Keratinocyte (primary cell): ENCODE measurements around the gene SUGCT. TPM values are rescaled to one million over a fixed set of nuclear protein-coding genes. Genes with fewer than 3 reads are reported as not detected.

Experiments
- DNase-seq: peaks from one replicate; pipeline ENCODE4 v3.0.0-alpha.2; 2011; ENCODE audit warnings: low read depth, missing footprints, low spot score
- FAIRE-seq: peaks from 2 replicates; lab custom pipeline; 2011; peaks lifted over from hg19 to GRCh38; lab: Jason Lieb, UNC
- H2AFZ ChIP-seq: 2 replicates; pipeline ENCODE4 v1.6.0; 2012; ENCODE audit warnings: low read length, control low read depth, inconsistent platforms; ENCODE audit not compliant: control insufficient read depth
- H3K27ac ChIP-seq: 2 replicates; pipeline ENCODE4 v1.5.1; 2011; ENCODE audit warnings: low read length; ENCODE audit not compliant: control insufficient read depth, insufficient read depth
- H3K27me3 ChIP-seq: 3 replicates; pipeline ENCODE4 v1.6.0; 2011; ENCODE audit warnings: low read length; ENCODE audit not compliant: control insufficient read depth, insufficient read depth; ENCODE audit errors: extremely low read depth
- H3K36me3 ChIP-seq, 2 experiments: 2 replicates in 1 of 2; 3 replicates in 1 of 2; pipeline ENCODE4 v1.5.1; 2011; ENCODE audit warnings: low read length in 2 of 2, mild to moderate bottlenecking in 1 of 2; ENCODE audit not compliant: control insufficient read depth in 2 of 2, insufficient read depth in 2 of 2; ENCODE audit errors: extremely low read depth in 1 of 2
- H3K4me1 ChIP-seq: 3 replicates; pipeline ENCODE4 v1.5.1; 2011; ENCODE audit warnings: low read length; ENCODE audit not compliant: control insufficient read depth, insufficient read depth; ENCODE audit errors: extremely low read depth
- H3K4me2 ChIP-seq: 3 replicates; pipeline ENCODE4 v1.6.0; 2011; ENCODE audit warnings: low read depth, low read length; ENCODE audit not compliant: control insufficient read depth, insufficient read depth; ENCODE audit errors: extremely low read depth
- H3K4me3 ChIP-seq, 3 experiments: fragments of 200-600 bp in 1 of 3; sonication (generic) in 1 of 3; 2 replicates in 2 of 3; 3 replicates in 1 of 3; pipeline ENCODE4 v1.5.1; 2011 to 2016; ENCODE audit warnings: low read length in 3 of 3, mild to moderate bottlenecking in 3 of 3, control low read depth in 2 of 3, inconsistent platforms in 1 of 3, low read depth in 1 of 3, mixed read lengths in 1 of 3, mixed run types in 1 of 3, moderate library complexity in 1 of 3; ENCODE audit not compliant: control insufficient read depth in 2 of 3, insufficient read depth in 2 of 3; ENCODE audit errors: extremely low read depth in 1 of 3
- H3K79me2 ChIP-seq: 2 replicates; pipeline ENCODE4 v1.6.0; 2012; ENCODE audit warnings: low read length; ENCODE audit not compliant: control insufficient read depth, insufficient read depth
- H3K9ac ChIP-seq: 3 replicates; pipeline ENCODE4 v1.6.0; 2011; ENCODE audit warnings: low read length; ENCODE audit not compliant: control insufficient read depth, insufficient read depth; ENCODE audit errors: extremely low read depth
- H3K9me1 ChIP-seq: 3 replicates; pipeline ENCODE4 v1.6.0; 2011; ENCODE audit warnings: low read length; ENCODE audit not compliant: control insufficient read depth, insufficient read depth; ENCODE audit errors: extremely low read depth
- H3K9me3 ChIP-seq: 2 replicates; pipeline ENCODE4 v1.5.1; 2012; ENCODE audit warnings: low read depth, low read length; ENCODE audit not compliant: control insufficient read depth
- H4K20me1 ChIP-seq: 3 replicates; pipeline ENCODE4 v1.6.0; 2011; ENCODE audit warnings: low read length; ENCODE audit not compliant: control insufficient read depth, insufficient read depth; ENCODE audit errors: extremely low read depth
- EZH2 ChIP-seq: IDR thresholded peaks from one replicate; pipeline ENCODE4 v1.6.1; 2012; ENCODE audit warnings: inconsistent platforms, mild to moderate bottlenecking, low read length, moderate library complexity
- dilution Hi-C: fragments of 300-500 bp; cut with MboI; formaldehyde crosslinking; loops from one replicate; pipeline ENCODE4 v1.7.0; 2020; ENCODE audit warnings: low sequenced_read_pairs; ENCODE audit not compliant: extremely low pct_ligation_motif_present
- polyA plus RNA-seq, 5 experiments: library from polyadenylated mRNA; depleted of rRNA in 3 of 5; stranded (reverse) in 3 of 5; stranded (forward) in 1 of 5; unstranded in 1 of 5; fragments of >200 nt; gene quantifications; 1 replicate in 1 of 5; 2 replicates in 3 of 5; 3 replicates in 1 of 5; pipeline versions ENCODE4 v1.2.1 to v1.2.3, GENCODE V29; 2011 to 2012; ENCODE audit warnings: missing spikeins in 2 of 5, low read depth in 1 of 5, low replicate concordance in 1 of 5
- TF ChIP-seq, protein P1 (sequence below), 3 experiments: IDR thresholded peaks in 1 of 3; conservative IDR thresholded peaks in 1 of 3; optimal IDR thresholded peaks in 1 of 3; 2 replicates in 2 of 3; 3 replicates in 1 of 3; pipeline versions ENCODE3 to v1.5.1; 2011; ENCODE audit warnings: low read length in 3 of 3, mild to moderate bottlenecking in 3 of 3, moderate library complexity in 2 of 3, control low read depth in 1 of 3, inconsistent platforms in 1 of 3; ENCODE audit not compliant: insufficient read depth in 2 of 3; ENCODE audit errors: extremely low read depth in 1 of 3

SUGCT gene
- polyA plus RNA-seq, 1 donor (not counting 4 experiments of a cell fraction or from before 2014, with no cell fraction given): 134 TPM

GRCh38 chr7:40610461-40610860 is 475.7 kb downstream of the SUGCT start:
- Histone ChIP-seq H3K9me3 (no peaks in the 10 kb centered on the region), H3K9ac (no peak overlapping the region), H3K4me1 (no peaks in the 10 kb centered on the region), H3K79me2 (no peaks in the 10 kb centered on the region), H3K9me1 (no peaks in the 10 kb centered on the region), H4K20me1 (no peaks in the 10 kb centered on the region), H3K36me3 (no peaks in the 10 kb centered on the region), H3K27ac (no peak overlapping the region), H3K27me3 (no peaks in the 10 kb centered on the region), H3K4me3 (no peak overlapping the region), H2AFZ (no peak overlapping the region), H3K4me2 (no peak overlapping the region)
- dilution Hi-C loops: no loop called here
- FAIRE-seq (no peak), DNase-seq (no peak)
- TF ChIP-seq, protein P1, sequence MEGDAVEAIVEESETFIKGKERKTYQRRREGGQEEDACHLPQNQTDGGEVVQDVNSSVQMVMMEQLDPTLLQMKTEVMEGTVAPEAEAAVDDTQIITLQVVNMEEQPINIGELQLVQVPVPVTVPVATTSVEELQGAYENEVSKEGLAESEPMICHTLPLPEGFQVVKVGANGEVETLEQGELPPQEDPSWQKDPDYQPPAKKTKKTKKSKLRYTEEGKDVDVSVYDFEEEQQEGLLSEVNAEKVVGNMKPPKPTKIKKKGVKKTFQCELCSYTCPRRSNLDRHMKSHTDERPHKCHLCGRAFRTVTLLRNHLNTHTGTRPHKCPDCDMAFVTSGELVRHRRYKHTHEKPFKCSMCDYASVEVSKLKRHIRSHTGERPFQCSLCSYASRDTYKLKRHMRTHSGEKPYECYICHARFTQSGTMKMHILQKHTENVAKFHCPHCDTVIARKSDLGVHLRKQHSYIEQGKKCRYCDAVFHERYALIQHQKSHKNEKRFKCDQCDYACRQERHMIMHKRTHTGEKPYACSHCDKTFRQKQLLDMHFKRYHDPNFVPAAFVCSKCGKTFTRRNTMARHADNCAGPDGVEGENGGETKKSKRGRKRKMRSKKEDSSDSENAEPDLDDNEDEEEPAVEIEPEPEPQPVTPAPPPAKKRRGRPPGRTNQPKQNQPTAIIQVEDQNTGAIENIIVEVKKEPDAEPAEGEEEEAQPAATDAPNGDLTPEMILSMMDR (optimal IDR thresholded peaks at IDR 0.05 in 1 of 3, IDR thresholded peaks at IDR 0.05 in 1 of 3, conservative IDR thresholded peaks at IDR 0.05 in 1 of 3; ENCODE audit: extremely low read depth in 1 of 3, insufficient read depth in 2 of 3, low read length in 3 of 3): no peak
- TF ChIP-seq EZH2: no peak

DNA sequence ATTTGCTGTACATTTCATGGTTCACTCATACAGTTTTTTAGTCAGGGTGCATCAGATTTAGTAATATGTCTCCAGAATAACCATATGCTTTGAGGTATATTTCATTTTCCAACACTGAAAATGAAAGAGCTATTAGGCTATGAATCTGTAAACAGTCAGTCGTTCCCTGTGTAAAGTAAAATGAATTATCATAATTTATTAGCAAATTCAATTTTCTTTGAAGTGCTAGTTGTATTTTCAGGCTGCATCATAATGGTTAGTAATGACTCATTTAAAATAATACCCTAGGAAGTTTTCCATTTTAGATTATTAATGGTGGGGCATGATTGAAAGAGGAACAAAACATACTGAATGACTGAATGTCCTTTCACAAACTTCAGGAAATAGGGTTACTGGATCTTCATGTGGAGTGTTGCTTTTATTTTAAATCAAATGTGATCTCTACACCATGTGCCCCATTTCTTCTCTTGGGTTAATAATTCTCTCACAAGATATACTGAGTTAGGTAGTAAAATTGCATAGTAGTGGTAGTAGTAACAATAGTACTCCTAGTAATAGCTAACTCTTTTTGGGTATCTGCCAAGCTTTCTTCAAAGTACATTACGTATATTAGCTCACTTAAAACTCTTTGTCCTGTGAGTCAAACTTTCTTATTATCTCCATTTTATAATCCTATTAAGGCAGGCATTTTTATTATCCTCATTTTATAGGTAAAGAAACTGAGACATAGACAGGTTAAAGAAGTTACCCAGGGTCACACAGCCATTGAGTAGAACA is 476.5 kb downstream of the SUGCT start:
- no peak for TF ChIP-seq EZH2
- TF ChIP-seq, protein P1 (optimal IDR thresholded peaks at IDR 0.05 in 1 of 3, IDR thresholded peaks at IDR 0.05 in 1 of 3, conservative IDR thresholded peaks at IDR 0.05 in 1 of 3; ENCODE audit: extremely low read depth in 1 of 3, insufficient read depth in 2 of 3, low read length in 3 of 3): no peak
- DNase-seq (no peak), FAIRE-seq (no peak)
- Histone ChIP-seq H3K27ac (no peak overlapping the region), H3K4me1 (no peaks in the 10 kb centered on the region), H3K4me3 (no peak overlapping the region), H3K27me3 (no peaks in the 10 kb centered on the region), H3K9ac (no peak overlapping the region), H3K9me3 (no peaks in the 10 kb centered on the region), H3K79me2 (no peaks in the 10 kb centered on the region), H2AFZ (no peak overlapping the region), H3K4me2 (no peak overlapping the region), H3K9me1 (no peaks in the 10 kb centered on the region), H4K20me1 (no peaks in the 10 kb centered on the region), H3K36me3 (no peaks in the 10 kb centered on the region)
- dilution Hi-C loops: no loop called here
